Loucy (cell line): Measurements from ENCODE around the gene TRPM5.

Experiments
- H2AFZ ChIP-seq: fragments of 200-600 bp; sonication (generic); 2 replicates; pipeline ENCODE4 v1.6.0; 2016; ENCODE audit warnings: antibody characterized with exemption, mild to moderate bottlenecking, low read length, moderate library complexity
- H3F3A ChIP-seq: fragments of 200-600 bp; 2 replicates; pipeline ENCODE4 v1.6.0; 2016; ENCODE audit warnings: antibody characterized with exemption, low read depth, mild to moderate bottlenecking
- H3K27me3 ChIP-seq: fragments of 200-600 bp; sonication (generic); 2 replicates; pipeline ENCODE4 v1.6.1; 2014; ENCODE audit warnings: low read length, mild to moderate bottlenecking; ENCODE audit not compliant: insufficient read depth, poor library complexity, severe bottlenecking
- H3K36me3 ChIP-seq: fragments of 200-600 bp; sonication (generic); 2 replicates; pipeline ENCODE4 v1.6.1; 2016; ENCODE audit warnings: low read length; ENCODE audit not compliant: insufficient read depth
- H3K4me1 ChIP-seq: fragments of 200-600 bp; sonication (generic); 2 replicates; pipeline ENCODE4 v1.5.1; 2014; ENCODE audit warnings: low read length, mild to moderate bottlenecking; ENCODE audit not compliant: insufficient read depth, poor library complexity, severe bottlenecking
- H3K4me2 ChIP-seq: fragments of 200-600 bp; sonication (generic); 2 replicates; pipeline ENCODE4 v1.6.0; 2014; ENCODE audit warnings: antibody characterized with exemption, low read length, low read depth, mild to moderate bottlenecking; ENCODE audit not compliant: poor library complexity, severe bottlenecking
- H3K4me3 ChIP-seq: fragments of 200-600 bp; sonication (generic); 2 replicates; pipeline ENCODE4 v1.5.1; 2014; ENCODE audit warnings: low read length, mild to moderate bottlenecking, mixed read lengths; ENCODE audit not compliant: poor library complexity, severe bottlenecking
- H3K79me2 ChIP-seq: fragments of 200-600 bp; sonication (generic); 2 replicates; pipeline ENCODE4 v1.6.1; 2014; ENCODE audit warnings: low read length; ENCODE audit not compliant: insufficient read depth
- H3K9ac ChIP-seq: fragments of 200-600 bp; sonication (generic); 2 replicates; pipeline ENCODE4 v1.6.0; 2014; ENCODE audit warnings: mild to moderate bottlenecking, low read depth, low read length, moderate library complexity; ENCODE audit not compliant: poor library complexity, severe bottlenecking
- H3K9me2 ChIP-seq: fragments of 200-600 bp; sonication (generic); replicated peaks from 2 replicates; pipeline ENCODE4 v1.6.1; 2016; ENCODE audit warnings: low read depth, low read length, mixed read lengths
- H3K9me3 ChIP-seq: fragments of 200-600 bp; sonication (generic); 2 replicates; pipeline ENCODE4 v1.6.1; 2014; ENCODE audit warnings: mild to moderate bottlenecking, antibody characterized with exemption, low read length, low read depth; ENCODE audit not compliant: insufficient read depth
- H4K20me1 ChIP-seq: fragments of 200-600 bp; sonication (generic); 2 replicates; pipeline ENCODE4 v1.6.0; 2014; ENCODE audit warnings: antibody characterized with exemption, low read length, mild to moderate bottlenecking; ENCODE audit not compliant: insufficient read depth, poor library complexity, severe bottlenecking
- CTCF ChIP-seq: fragments of 200-600 bp; sonication (generic); conservative IDR thresholded peaks from 2 replicates; pipeline ENCODE4 v1.5.1; 2014; ENCODE audit warnings: mild to moderate bottlenecking, antibody characterized with exemption, low read length
- EZH2phosphoT487 ChIP-seq: fragments of 200-600 bp; IDR thresholded peaks from 2 replicates; pipeline ENCODE4 v1.6.1; 2018; ENCODE audit warnings: antibody characterized with exemption, mild to moderate bottlenecking, moderate library complexity, borderline replicate concordance

The TRPM5 gene

GRCh38 chr11:2446590-2447252 is 2.4 kb upstream of the TRPM5 start:
- no peak overlapping the region for H3K9ac ChIP-seq
- TF ChIP-seq EZH2phosphoT487 (no peak), CTCF (no peak)

GRCh38 chr11:2445746-2446551 is 1.6 kb upstream of the TRPM5 start:
- Histone ChIP-seq H3K4me2 (no peak overlapping the region), H3K9ac (no peak overlapping the region), H3K4me1 (no peaks in the 10 kb centered on the region), H3K79me2 (no peaks in the 10 kb centered on the region), H4K20me1 (no peaks in the 10 kb centered on the region), H3K9me2 (no peaks in the 10 kb centered on the region), H3K27me3 (no peaks in the 10 kb centered on the region), H3F3A (no peaks in the 10 kb centered on the region), H3K36me3 (no peaks in the 10 kb centered on the region), H3K9me3 (no peaks in the 10 kb centered on the region), H2AFZ (no peak overlapping the region), H3K4me3 (no peak overlapping the region)
- TF ChIP-seq CTCF (no peak), EZH2phosphoT487 (no peak)

More at GRCh38 chr11:2446590-2447252, 2.4 kb upstream of the TRPM5 start:
- H3K79me2 ChIP-seq, result no peaks in the 10 kb centered on the region
- no peak overlapping the region for H3K4me2 ChIP-seq
- no peak overlapping the region for H2AFZ ChIP-seq
- no peaks in the 10 kb centered on the region for H4K20me1 ChIP-seq
- no peaks in the 10 kb centered on the region for H3K9me3 ChIP-seq
- H3F3A ChIP-seq, result no peaks in the 10 kb centered on the region
- no peaks in the 10 kb centered on the region for H3K36me3 ChIP-seq
- no peaks in the 10 kb centered on the region for H3K9me2 ChIP-seq
- H3K4me1 ChIP-seq, result no peaks in the 10 kb centered on the region
- H3K27me3 ChIP-seq, result no peaks in the 10 kb centered on the region
- no peak overlapping the region for H3K4me3 ChIP-seq

GRCh38 chr11:2444821-2445745 is 769 bp upstream of the TRPM5 start, which contains the start of gene KCNQ1:
TSS of gene KCNQ1 (plus strand) at chr11:2445008. CDS start at chr11:2445099, 91 bp downstream.
- Histone ChIP-seq H3K9me2 (no peaks in the 10 kb centered on the region), H4K20me1 (no peaks in the 10 kb centered on the region), H3K4me1 (no peaks in the 10 kb centered on the region), H3F3A (no peaks in the 10 kb centered on the region), H3K9me3 (no peaks in the 10 kb centered on the region), H3K4me2 (no peak within 1 kb of the TSS), H3K4me3 (no peak within 1 kb of the TSS), H2AFZ (no peak within 1 kb of the TSS), H3K36me3 (no peaks in the 10 kb centered on the region), H3K79me2 (no peaks in the 10 kb centered on the region), H3K27me3 (no peaks in the 10 kb centered on the region), H3K9ac (no peak within 1 kb of the TSS)
- TF ChIP-seq EZH2phosphoT487, result no peak
- TF ChIP-seq CTCF, result no peak
